ENCODE results near the gene AMOTL1.

- TF ChIP-seq, protein P1, sequence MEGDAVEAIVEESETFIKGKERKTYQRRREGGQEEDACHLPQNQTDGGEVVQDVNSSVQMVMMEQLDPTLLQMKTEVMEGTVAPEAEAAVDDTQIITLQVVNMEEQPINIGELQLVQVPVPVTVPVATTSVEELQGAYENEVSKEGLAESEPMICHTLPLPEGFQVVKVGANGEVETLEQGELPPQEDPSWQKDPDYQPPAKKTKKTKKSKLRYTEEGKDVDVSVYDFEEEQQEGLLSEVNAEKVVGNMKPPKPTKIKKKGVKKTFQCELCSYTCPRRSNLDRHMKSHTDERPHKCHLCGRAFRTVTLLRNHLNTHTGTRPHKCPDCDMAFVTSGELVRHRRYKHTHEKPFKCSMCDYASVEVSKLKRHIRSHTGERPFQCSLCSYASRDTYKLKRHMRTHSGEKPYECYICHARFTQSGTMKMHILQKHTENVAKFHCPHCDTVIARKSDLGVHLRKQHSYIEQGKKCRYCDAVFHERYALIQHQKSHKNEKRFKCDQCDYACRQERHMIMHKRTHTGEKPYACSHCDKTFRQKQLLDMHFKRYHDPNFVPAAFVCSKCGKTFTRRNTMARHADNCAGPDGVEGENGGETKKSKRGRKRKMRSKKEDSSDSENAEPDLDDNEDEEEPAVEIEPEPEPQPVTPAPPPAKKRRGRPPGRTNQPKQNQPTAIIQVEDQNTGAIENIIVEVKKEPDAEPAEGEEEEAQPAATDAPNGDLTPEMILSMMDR (conservative IDR thresholded peaks at IDR 0.05; ENCODE audit: low read depth, low read length) = no peak
- no peak for TF ChIP-seq EZH2 (IDR thresholded peaks at IDR 0.05; ENCODE audit: low read length, unreplicated experiment)
Observed at GRCh38 chr11:94801866-94802460, 33.8 kb downstream of the AMOTL1 start.
